ENCODE data around the gene F2RL3.
A peak's percentile ranks its signal among the peaks of the same experiment; 100 is the strongest.

F2RL3 gene

GRCh38 chr19:16877581-16877980, 11.2 kb upstream of the F2RL3 start:
- no peak overlapping the region for H3K4me3 ChIP-seq (ENCODE audit: low read length)
- H3K4me1 ChIP-seq (ENCODE audit: control insufficient read depth, insufficient read depth, low read length): no peaks in the 10 kb centered on the region
- no peak overlapping the region for H3K9ac ChIP-seq (ENCODE audit: low read length)
- peaks cover 47% of the 10 kb centered on the region for H3K36me3 ChIP-seq (ENCODE audit: control insufficient read depth, insufficient read depth, low read length)
- no peak overlapping the region for H3K27ac ChIP-seq (ENCODE audit: low read depth, low read length)
- H3K27me3 ChIP-seq (ENCODE audit: control insufficient read depth, insufficient read depth, low read length): no peaks in the 10 kb centered on the region

- Histone ChIP-seq H3K27me3 (ENCODE audit: control insufficient read depth, insufficient read depth, low read length) (no peaks in the 10 kb centered on the region), H3K4me3 (ENCODE audit: low read length) (no peak overlapping the region), H3K27ac (ENCODE audit: low read depth, low read length) (no peak overlapping the region), H3K36me3 (ENCODE audit: control insufficient read depth, insufficient read depth, low read length) (peaks cover 41% of the 10 kb centered on the region), H3K9ac (ENCODE audit: low read length) (no peak overlapping the region), H3K4me1 (ENCODE audit: control insufficient read depth, insufficient read depth, low read length) (no peaks in the 10 kb centered on the region)
Measured at GRCh38 chr19:16878181-16878965, 10.4 kb upstream of the F2RL3 start.

- Histone ChIP-seq H3K9ac (ENCODE audit: low read length) (no peak overlapping the region), H3K4me3 (ENCODE audit: low read length) (no peak overlapping the region), H3K36me3 (ENCODE audit: control insufficient read depth, insufficient read depth, low read length) (peaks cover 36% of the 10 kb centered on the region), H3K4me1 (ENCODE audit: control insufficient read depth, insufficient read depth, low read length) (no peaks in the 10 kb centered on the region), H3K27ac (ENCODE audit: low read depth, low read length) (no peak overlapping the region), H3K27me3 (ENCODE audit: control insufficient read depth, insufficient read depth, low read length) (no peaks in the 10 kb centered on the region)
Measured at GRCh38 chr19:16880884-16881554, 7.8 kb upstream of the F2RL3 start.

DNA sequence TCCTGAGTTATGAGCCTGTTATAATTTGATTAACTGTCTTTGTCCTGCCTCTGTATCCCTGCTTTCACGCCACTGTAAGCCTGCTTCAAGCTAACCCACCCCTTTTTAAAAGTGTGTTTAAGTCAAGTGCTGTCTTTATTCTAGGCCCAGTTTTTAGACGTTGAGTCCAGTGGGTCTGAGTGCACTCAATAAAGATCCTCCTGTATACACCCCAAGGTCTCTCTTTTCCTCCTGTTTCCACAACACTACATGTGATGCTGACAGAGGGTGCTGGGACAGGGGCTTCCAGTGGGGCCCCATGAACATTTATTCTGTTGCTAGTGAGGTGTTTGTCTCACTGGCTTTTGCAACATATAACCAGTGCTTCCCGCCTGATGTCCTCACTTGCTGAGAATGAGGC, 6.7 kb upstream of the F2RL3 start:
- Histone ChIP-seq H3K36me3 (ENCODE audit: control insufficient read depth, insufficient read depth, low read length) (peaks cover 26% of the 10 kb centered on the region), H3K9ac (ENCODE audit: low read length) (no peak overlapping the region), H3K4me3 (ENCODE audit: low read length) (no peak overlapping the region), H3K4me1 (ENCODE audit: control insufficient read depth, insufficient read depth, low read length) (no peaks in the 10 kb centered on the region), H3K27me3 (ENCODE audit: control insufficient read depth, insufficient read depth, low read length) (no peaks in the 10 kb centered on the region), H3K27ac (ENCODE audit: low read depth, low read length) (no peak overlapping the region)

DNA sequence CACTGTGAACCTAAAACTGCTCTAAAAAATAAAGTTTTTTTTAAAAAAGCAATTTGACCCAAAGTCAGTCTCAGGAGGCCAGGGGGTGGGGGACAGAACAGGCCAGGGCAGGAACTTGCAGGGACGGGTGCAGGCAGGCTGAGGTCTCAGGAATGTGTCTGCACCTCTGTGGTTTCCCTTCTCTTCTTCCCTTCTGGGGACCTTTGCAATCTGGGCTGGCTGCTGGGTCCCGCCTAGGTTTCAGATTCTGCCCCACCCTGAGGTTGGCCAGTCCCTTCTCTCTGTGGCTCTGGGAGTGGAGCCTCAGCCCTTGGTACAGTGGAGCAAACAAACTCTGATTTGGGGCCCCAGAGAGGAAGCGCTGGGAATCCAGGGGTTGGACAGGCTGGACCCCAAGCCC, 5.3 kb upstream of the F2RL3 start:
- no peaks in the 10 kb centered on the region for H3K4me1 ChIP-seq (ENCODE audit: control insufficient read depth, insufficient read depth, low read length)
- H3K27ac ChIP-seq (ENCODE audit: low read depth, low read length): no peak overlapping the region
- H3K36me3 ChIP-seq (ENCODE audit: control insufficient read depth, insufficient read depth, low read length): peaks cover 14% of the 10 kb centered on the region
- no peak overlapping the region for H3K9ac ChIP-seq (ENCODE audit: low read length)
- no peak overlapping the region for H3K4me3 ChIP-seq (ENCODE audit: low read length)
- H3K27me3 ChIP-seq (ENCODE audit: control insufficient read depth, insufficient read depth, low read length): no peaks in the 10 kb centered on the region

DNA sequence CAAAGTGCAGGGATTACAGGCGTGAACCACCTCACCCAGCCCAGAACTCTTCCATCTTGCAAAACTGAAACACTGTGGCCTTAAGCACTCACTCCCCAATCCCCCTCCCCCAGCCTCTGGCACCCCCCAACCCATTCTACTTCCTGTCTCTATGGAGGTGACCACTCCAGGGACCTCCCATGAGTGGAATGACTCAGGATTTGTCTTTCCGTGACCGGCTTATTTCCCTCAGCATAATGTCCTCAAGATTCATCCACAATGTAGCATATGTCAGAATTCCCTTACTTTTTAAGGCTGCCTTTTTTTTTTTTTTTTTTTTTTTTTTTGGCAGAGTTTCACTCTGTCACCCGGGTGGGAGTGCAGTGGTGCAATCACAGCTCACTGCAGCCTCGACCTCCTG, 3.6 kb upstream of the F2RL3 start:
- Histone ChIP-seq H3K4me1 (ENCODE audit: control insufficient read depth, insufficient read depth, low read length) (no peaks in the 10 kb centered on the region), H3K9ac (ENCODE audit: low read length) (no peak overlapping the region), H3K4me3 (ENCODE audit: low read length) (no peak overlapping the region), H3K36me3 (ENCODE audit: control insufficient read depth, insufficient read depth, low read length) (peaks cover 2% of the 10 kb centered on the region), H3K27ac (ENCODE audit: low read depth, low read length) (no peak overlapping the region), H3K27me3 (ENCODE audit: control insufficient read depth, insufficient read depth, low read length) (no peaks in the 10 kb centered on the region)

DNA sequence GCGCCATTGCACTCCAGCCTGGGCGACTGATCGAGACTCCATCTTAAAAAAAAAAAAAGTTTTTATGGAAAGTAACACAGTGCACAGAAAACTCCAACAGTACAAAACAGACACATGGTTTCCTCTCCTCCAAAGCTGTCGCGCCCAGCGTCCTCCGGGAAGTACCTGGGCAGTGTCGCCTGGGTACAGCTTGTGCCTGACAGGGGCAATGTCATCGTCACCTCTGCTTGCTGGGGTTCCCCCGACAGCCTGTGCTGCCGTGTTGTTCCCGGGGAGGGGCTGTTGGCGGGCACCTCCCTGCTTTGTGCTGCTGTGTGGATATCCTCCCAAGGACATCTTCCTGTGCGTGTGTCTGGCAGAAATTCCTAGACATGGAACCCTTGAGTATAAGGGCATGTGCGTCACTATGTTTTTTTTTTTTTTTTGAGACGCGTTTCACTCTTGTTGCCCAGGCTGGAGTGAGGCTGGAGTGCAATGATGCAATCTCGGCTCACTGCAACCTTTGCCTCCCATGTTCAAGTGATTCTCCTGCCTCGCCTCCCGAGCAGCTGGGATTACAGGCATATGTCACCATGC, 2.4 kb upstream of the F2RL3 start:
- Histone ChIP-seq H3K9ac (ENCODE audit: low read length) (no peak overlapping the region), H3K36me3 (ENCODE audit: control insufficient read depth, insufficient read depth, low read length) (peaks cover under 1% of the 10 kb centered on the region), H3K27me3 (ENCODE audit: control insufficient read depth, insufficient read depth, low read length) (no peaks in the 10 kb centered on the region), H3K4me3 (ENCODE audit: low read length) (peak overlapping the region; percentile 2), H3K4me1 (ENCODE audit: control insufficient read depth, insufficient read depth, low read length) (no peaks in the 10 kb centered on the region), H3K27ac (ENCODE audit: low read depth, low read length) (no peak overlapping the region)

DNA sequence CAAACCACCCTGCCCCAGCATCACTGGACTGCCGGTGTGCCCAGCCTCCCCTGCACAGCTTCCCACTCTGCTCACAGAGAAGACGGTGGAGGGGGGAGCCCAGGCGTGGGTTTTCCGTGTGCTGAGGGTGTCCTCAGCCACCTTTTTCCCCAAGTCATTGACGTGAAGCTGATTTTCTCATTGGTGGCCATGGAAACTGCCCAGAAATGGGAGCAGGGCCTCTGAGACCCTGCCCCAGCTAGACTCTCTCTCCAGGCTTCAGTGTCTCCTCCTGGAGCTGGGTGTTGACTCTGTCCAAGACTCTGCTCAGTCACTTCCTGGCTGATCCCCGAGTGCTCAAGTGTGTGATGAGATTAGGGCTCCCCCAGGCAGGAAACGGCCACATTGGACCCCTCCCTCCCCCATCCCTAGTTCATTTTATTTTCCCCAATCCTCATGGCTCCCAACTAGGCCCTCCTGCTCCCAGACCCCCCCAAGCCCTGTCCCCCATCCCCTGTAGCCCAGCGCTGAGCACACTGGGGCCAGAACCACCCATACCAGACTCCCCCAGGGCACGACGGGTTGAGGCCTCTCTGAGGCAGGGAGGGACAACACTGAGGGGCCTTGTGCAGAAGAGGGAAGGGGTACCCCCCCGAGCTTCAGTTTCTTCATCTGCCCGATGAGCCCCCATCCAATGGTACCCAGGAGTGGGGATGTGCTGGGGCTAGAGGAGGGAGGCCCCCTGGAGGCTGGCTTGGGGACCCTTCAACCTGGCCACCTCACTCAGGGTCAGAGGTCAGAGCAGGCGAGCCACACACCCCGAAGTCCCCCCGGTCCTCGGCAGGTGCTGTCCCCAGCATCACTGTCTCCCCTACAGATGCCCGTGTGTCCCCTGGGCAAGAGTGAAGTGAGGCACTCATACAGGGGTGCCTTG, 1.2 kb upstream of the F2RL3 start:
- Histone ChIP-seq H3K27ac (ENCODE audit: low read depth, low read length) (no peak overlapping the region), H3K9ac (ENCODE audit: low read length) (no peak overlapping the region), H3K27me3 (ENCODE audit: control insufficient read depth, insufficient read depth, low read length) (no peaks in the 10 kb centered on the region), H3K4me1 (ENCODE audit: control insufficient read depth, insufficient read depth, low read length) (no peaks in the 10 kb centered on the region), H3K4me3 (ENCODE audit: low read length) (no peak overlapping the region), H3K36me3 (ENCODE audit: control insufficient read depth, insufficient read depth, low read length) (no peaks in the 10 kb centered on the region)

DNA sequence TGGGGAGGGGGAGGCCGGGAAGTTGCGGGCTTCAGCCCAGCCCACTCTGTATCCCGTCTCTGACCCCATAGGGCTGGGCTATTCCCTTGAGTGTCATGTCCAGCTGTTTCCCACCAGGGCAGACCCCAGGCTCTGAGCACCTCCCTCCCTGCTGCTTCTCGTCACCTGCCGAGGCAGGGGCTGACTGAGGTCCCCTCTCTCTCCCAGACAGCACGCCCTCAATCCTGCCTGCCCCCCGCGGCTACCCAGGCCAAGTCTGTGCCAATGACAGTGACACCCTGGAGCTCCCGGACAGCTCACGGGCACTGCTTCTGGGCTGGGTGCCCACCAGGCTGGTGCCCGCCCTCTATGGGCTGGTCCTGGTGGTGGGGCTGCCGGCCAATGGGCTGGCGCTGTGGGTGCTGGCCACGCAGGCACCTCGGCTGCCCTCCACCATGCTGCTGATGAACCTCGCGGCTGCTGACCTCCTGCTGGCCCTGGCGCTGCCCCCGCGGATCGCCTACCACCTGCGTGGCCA, 625 bp downstream of the F2RL3 start:
- Histone ChIP-seq H3K27ac (ENCODE audit: low read depth, low read length) (no peak overlapping the region), H3K27me3 (ENCODE audit: control insufficient read depth, insufficient read depth, low read length) (no peaks in the 10 kb centered on the region), H3K4me3 (ENCODE audit: low read length) (peak overlapping the region; percentile 44), H3K4me1 (ENCODE audit: control insufficient read depth, insufficient read depth, low read length) (no peaks in the 10 kb centered on the region), H3K9ac (ENCODE audit: low read length) (no peak overlapping the region), H3K36me3 (ENCODE audit: control insufficient read depth, insufficient read depth, low read length) (no peaks in the 10 kb centered on the region)

GRCh38 chr19:16889883-16890460, 1.2 kb downstream of the F2RL3 start:
- Histone ChIP-seq H3K4me3 (ENCODE audit: low read length) (no peak overlapping the region), H3K27ac (ENCODE audit: low read depth, low read length) (no peak overlapping the region)

DNA sequence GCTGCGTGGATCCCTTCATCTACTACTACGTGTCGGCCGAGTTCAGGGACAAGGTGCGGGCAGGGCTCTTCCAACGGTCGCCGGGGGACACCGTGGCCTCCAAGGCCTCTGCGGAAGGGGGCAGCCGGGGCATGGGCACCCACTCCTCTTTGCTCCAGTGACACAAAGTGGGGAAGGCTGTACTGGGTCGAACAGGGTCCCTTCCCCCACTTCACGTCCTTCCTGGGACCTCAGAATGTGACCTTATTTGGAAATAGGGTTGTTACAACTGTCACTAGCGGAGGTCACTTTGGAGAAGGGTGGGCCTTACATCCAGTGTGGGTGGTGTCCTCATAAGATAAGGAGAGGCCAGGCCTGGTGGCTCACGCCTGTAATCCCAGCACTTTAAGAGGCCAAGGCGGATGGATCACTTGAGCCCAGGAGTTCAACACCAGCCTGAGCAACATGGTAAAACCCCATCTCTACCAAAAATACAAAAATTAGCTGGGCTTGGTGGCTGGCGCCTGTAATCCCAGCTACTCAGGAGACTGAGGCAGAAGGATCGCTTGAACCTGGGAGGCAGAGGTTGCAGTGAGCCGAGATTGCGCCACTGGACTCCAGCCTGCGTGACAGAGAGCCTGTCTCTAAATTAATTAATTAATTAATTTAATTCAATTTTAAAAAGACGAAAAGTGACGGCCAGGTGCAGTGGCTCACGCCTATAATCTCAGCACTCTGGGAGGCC, 1.8 kb downstream of the F2RL3 start:
- Histone ChIP-seq H3K27ac (ENCODE audit: low read depth, low read length) (no peak overlapping the region), H3K4me1 (ENCODE audit: control insufficient read depth, insufficient read depth, low read length) (no peaks in the 10 kb centered on the region), H3K27me3 (ENCODE audit: control insufficient read depth, insufficient read depth, low read length) (no peaks in the 10 kb centered on the region)

More at GRCh38 chr19:16889883-16890460, 1.2 kb downstream of the F2RL3 start:
- Histone ChIP-seq H3K9ac (ENCODE audit: low read length) (no peak overlapping the region), H3K27me3 (ENCODE audit: control insufficient read depth, insufficient read depth, low read length) (no peaks in the 10 kb centered on the region), H3K36me3 (ENCODE audit: control insufficient read depth, insufficient read depth, low read length) (no peaks in the 10 kb centered on the region), H3K4me1 (ENCODE audit: control insufficient read depth, insufficient read depth, low read length) (no peaks in the 10 kb centered on the region)

More for the DNA sequence above, 1.8 kb downstream of the F2RL3 start:
- no peaks in the 10 kb centered on the region for H3K36me3 ChIP-seq (ENCODE audit: control insufficient read depth, insufficient read depth, low read length)
- H3K9ac ChIP-seq (ENCODE audit: low read length): no peak overlapping the region
- H3K4me3 ChIP-seq (ENCODE audit: low read length): no peak overlapping the region
